HEK293 (cell line): ENCODE data around the gene ERRFI1.

Experiments used
- CTCF ChIA-PET: fragments of 350-600 bp; formaldehyde crosslinking; extraction: SDS; loops from one replicate; lab custom pipeline; 2021; ENCODE audit warnings: antibody characterized with exemption; lab: Yijun Ruan, JAX
- POLR2A ChIA-PET: fragments of 300-600 bp; formaldehyde crosslinking; extraction: SDS; loops from one replicate; lab custom pipeline; 2020; ENCODE audit warnings: antibody characterized with exemption, inconsistent platforms; lab: Yijun Ruan, JAX
- H3K27ac ChIP-seq: fragments of 200-500 bp; sonication (Bioruptor generic); 2 replicates; pipeline ENCODE4 v1.5.1; 2014; ENCODE audit warnings: low read depth, low read length, control low read depth, inconsistent platforms; ENCODE audit errors: extremely low read depth
- H3K36me3 ChIP-seq, 2 experiments: fragments of 200-500 bp in 1 of 2; sonication (Bioruptor generic) in 1 of 2; 1 replicate in 1 of 2; 2 replicates in 1 of 2; pipeline ENCODE4 v1.5.1; 2014 to 2017; ENCODE audit warnings: inconsistent platforms in 2 of 2, low read length in 2 of 2; ENCODE audit not compliant: control insufficient read depth in 2 of 2, insufficient read depth in 1 of 2
- H3K4me1 ChIP-seq: fragments of 200-500 bp; sonication (Bioruptor generic); 2 replicates; pipeline ENCODE4 v1.5.1; 2014; ENCODE audit warnings: mild to moderate bottlenecking, low read length, inconsistent platforms; ENCODE audit not compliant: control insufficient read depth, insufficient read depth
- H3K4me3 ChIP-seq: 2 replicates; pipeline ENCODE4 v1.5.1; 2011; ENCODE audit warnings: low read depth, mild to moderate bottlenecking, control low read depth, low read length, moderate library complexity
- H3K9me3 ChIP-seq: fragments of 200-500 bp; sonication (Bioruptor generic); 2 replicates; pipeline ENCODE4 v1.5.1; 2014; ENCODE audit warnings: low read depth, low read length, inconsistent platforms; ENCODE audit not compliant: control insufficient read depth, insufficient read depth
- GLI2 ChIP-seq: fragments of 450-650 bp; formaldehyde crosslinking; IDR thresholded peaks from 2 replicates; pipeline ENCODE4; 2017; ENCODE audit warnings: missing biosample characterization, missing genetic modification characterization, low read depth, borderline replicate concordance
- GLIS2 ChIP-seq: fragments of 450-650 bp; formaldehyde crosslinking; IDR thresholded peaks from 2 replicates; pipeline ENCODE4 v1.5.1; 2016; ENCODE audit warnings: missing biosample characterization, missing genetic modification characterization
- INSM2 ChIP-seq: fragments of 450-650 bp; formaldehyde crosslinking; IDR thresholded peaks from 2 replicates; pipeline ENCODE4 v1.5.1; 2016; ENCODE audit warnings: missing biosample characterization, missing genetic modification characterization
- KLF8 ChIP-seq: fragments of 450-650 bp; formaldehyde crosslinking; IDR thresholded peaks from 2 replicates; pipeline ENCODE4 v1.5.1; 2016; ENCODE audit warnings: missing biosample characterization, missing genetic modification characterization
- MEIS1 ChIP-seq: sonication (generic); formaldehyde crosslinking; IDR thresholded peaks from 2 replicates; pipeline ENCODE4 v1.8.1; 2022; ENCODE audit warnings: missing genetic modification reagents, mild to moderate bottlenecking, borderline replicate concordance
- MYNN ChIP-seq: fragments of 450-650 bp; formaldehyde crosslinking; IDR thresholded peaks from 2 replicates; pipeline ENCODE4 v1.5.1; 2016; ENCODE audit warnings: missing biosample characterization, missing genetic modification characterization, borderline replicate concordance
- PRDM1 ChIP-seq: fragments of 450-650 bp; formaldehyde crosslinking; IDR thresholded peaks from 2 replicates; pipeline ENCODE4; 2016; ENCODE audit warnings: missing biosample characterization, missing genetic modification characterization
- YY2 ChIP-seq: fragments of 450-650 bp; formaldehyde crosslinking; IDR thresholded peaks from 2 replicates; pipeline ENCODE4 v1.5.1; 2016; ENCODE audit warnings: missing biosample characterization, missing genetic modification characterization
- ZBTB6 ChIP-seq: fragments of 450-650 bp; formaldehyde crosslinking; IDR thresholded peaks from 2 replicates; pipeline ENCODE4 v1.5.1; 2017; ENCODE audit warnings: missing biosample characterization, missing genetic modification characterization
- ZNF114 ChIP-seq: fragments of 450-650 bp; formaldehyde crosslinking; IDR thresholded peaks from 2 replicates; pipeline ENCODE4 v1.5.0; 2017; ENCODE audit warnings: missing biosample characterization, missing genetic modification characterization
- ZNF140 ChIP-seq: fragments of 450-650 bp; formaldehyde crosslinking; IDR thresholded peaks from 2 replicates; pipeline ENCODE4 v1.5.1; 2016; ENCODE audit warnings: missing biosample characterization, missing genetic modification characterization
- ZNF146 ChIP-seq: fragments of 450-650 bp; formaldehyde crosslinking; IDR thresholded peaks from 2 replicates; pipeline ENCODE4 v1.5.1; 2016; ENCODE audit warnings: missing biosample characterization, missing genetic modification characterization
- ZNF155 ChIP-seq: fragments of 450-650 bp; formaldehyde crosslinking; IDR thresholded peaks from 2 replicates; pipeline ENCODE4 v1.5.1; 2016; ENCODE audit warnings: missing biosample characterization, missing genetic modification characterization
- ZNF169 ChIP-seq: fragments of 450-650 bp; formaldehyde crosslinking; IDR thresholded peaks from 2 replicates; pipeline ENCODE4 v1.5.1; 2016; ENCODE audit warnings: missing biosample characterization, missing genetic modification characterization
- ZNF223 ChIP-seq: fragments of 450-650 bp; formaldehyde crosslinking; IDR thresholded peaks from 2 replicates; pipeline ENCODE4 v1.5.1; 2016; ENCODE audit warnings: missing biosample characterization, missing genetic modification characterization
- ZNF24 ChIP-seq: fragments of 450-650 bp; formaldehyde crosslinking; IDR thresholded peaks from 2 replicates; pipeline ENCODE4 v1.5.1; 2016; ENCODE audit warnings: missing biosample characterization, missing genetic modification characterization
- ZNF335 ChIP-seq: fragments of 450-650 bp; formaldehyde crosslinking; conservative IDR thresholded peaks from 2 replicates; pipeline ENCODE4 v1.5.1; 2016; ENCODE audit warnings: missing biosample characterization, missing genetic modification characterization
- ZNF37A ChIP-seq: fragments of 450-650 bp; IDR thresholded peaks from 2 replicates; pipeline ENCODE4 v1.5.1; 2018; ENCODE audit warnings: missing biosample characterization, missing genetic modification characterization
- ZNF433 ChIP-seq: fragments of 450-650 bp; formaldehyde crosslinking; IDR thresholded peaks from 2 replicates; pipeline ENCODE4 v1.5.1; 2016; ENCODE audit warnings: missing biosample characterization, missing genetic modification characterization, low read depth
- ZNF48 ChIP-seq: fragments of 450-650 bp; formaldehyde crosslinking; IDR thresholded peaks from 2 replicates; pipeline ENCODE4 v1.5.1; 2016; ENCODE audit warnings: missing biosample characterization, missing genetic modification characterization
- ZNF514 ChIP-seq: fragments of 450-650 bp; formaldehyde crosslinking; IDR thresholded peaks from 2 replicates; pipeline ENCODE4 v1.5.1; 2016; ENCODE audit warnings: missing biosample characterization, missing genetic modification characterization
- ZNF521 ChIP-seq: fragments of 450-650 bp; formaldehyde crosslinking; IDR thresholded peaks from 2 replicates; pipeline ENCODE4 v1.5.1; 2017; ENCODE audit warnings: missing biosample characterization, mild to moderate bottlenecking, missing genetic modification characterization
- ZNF548 ChIP-seq: fragments of 450-650 bp; formaldehyde crosslinking; IDR thresholded peaks from 2 replicates; pipeline ENCODE4 v1.5.1; 2016; ENCODE audit warnings: missing biosample characterization, missing genetic modification characterization
- ZNF654 ChIP-seq: fragments of 450-650 bp; formaldehyde crosslinking; IDR thresholded peaks from 2 replicates; pipeline ENCODE4 v1.5.1; 2016; ENCODE audit warnings: low read depth, missing biosample characterization, missing genetic modification characterization
- ZNF677 ChIP-seq: fragments of 450-650 bp; IDR thresholded peaks from 2 replicates; pipeline ENCODE4 v1.5.0; 2018; ENCODE audit warnings: missing biosample characterization, mild to moderate bottlenecking, missing genetic modification characterization, moderate library complexity
- ZNF692 ChIP-seq: fragments of 450-650 bp; formaldehyde crosslinking; IDR thresholded peaks from 2 replicates; pipeline ENCODE4 v1.5.1; 2016; ENCODE audit warnings: missing biosample characterization, missing genetic modification characterization
- ZNF704 ChIP-seq: fragments of 450-650 bp; formaldehyde crosslinking; IDR thresholded peaks from 2 replicates; pipeline ENCODE4 v1.5.1; 2016; ENCODE audit warnings: missing biosample characterization, missing genetic modification characterization
- ZNF747 ChIP-seq: fragments of 450-650 bp; formaldehyde crosslinking; IDR thresholded peaks from 2 replicates; pipeline ENCODE4 v1.5.1; 2016; ENCODE audit warnings: missing biosample characterization, missing genetic modification characterization
- ZNF776 ChIP-seq: fragments of 450-650 bp; formaldehyde crosslinking; IDR thresholded peaks from 2 replicates; pipeline ENCODE4 v1.5.0; 2017; ENCODE audit warnings: missing biosample characterization, missing genetic modification characterization, borderline replicate concordance
- ZNF830 ChIP-seq: fragments of 450-650 bp; IDR thresholded peaks from 2 replicates; pipeline ENCODE4 v1.5.0; 2018; ENCODE audit warnings: missing biosample characterization, missing genetic modification characterization, low read depth, mild to moderate bottlenecking, moderate library complexity
- ZSCAN23 ChIP-seq: fragments of 450-650 bp; formaldehyde crosslinking; IDR thresholded peaks from 2 replicates; pipeline ENCODE4 v1.5.1; 2016; ENCODE audit warnings: missing biosample characterization, missing genetic modification characterization
- ZSCAN5A ChIP-seq: fragments of 450-650 bp; formaldehyde crosslinking; IDR thresholded peaks from 2 replicates; pipeline ENCODE4 v1.5.1; 2016; ENCODE audit warnings: missing biosample characterization, missing genetic modification characterization

ERRFI1 gene

GRCh38 chr1:8011016-8011415 is 15.1 kb downstream of the ERRFI1 start:
- Histone ChIP-seq H3K36me3 (peaks cover 0 to 51% of the 10 kb centered on the region in 2 experiments; a peak in 2 of 3 replicates), H3K27ac (no peak overlapping the region), H3K4me1 (peaks cover 16% of the 10 kb centered on the region), H3K9me3 (no peaks in the 10 kb centered on the region), H3K4me3 (no peak overlapping the region)
- TF ChIP-seq GLIS2 (tag by site-specific recombination): no peak
- TF ChIP-seq ZNF169 (tag by site-specific recombination): no peak
- no peak for TF ChIP-seq MEIS1 (CRISPR knock-in tag)
- no peak for TF ChIP-seq ZNF677 (tag by site-specific recombination)
- TF ChIP-seq ZNF114 (tag by site-specific recombination): no peak
- no peak for TF ChIP-seq ZNF830
- TF ChIP-seq ZNF223: no peak
- no peak for TF ChIP-seq ZNF24 (tag by site-specific recombination)
- no peak for TF ChIP-seq ZNF48 (tag by site-specific recombination)
- no peak for TF ChIP-seq ZNF155
- TF ChIP-seq ZNF140 (tag by site-specific recombination): no peak
- no peak for TF ChIP-seq ZNF548 (tag by site-specific recombination)
- no peak for TF ChIP-seq ZSCAN23
- ChIA-PET CTCF (interaction anchor here (0.7 to 10.6 kb wide), 4 partner anchors 20 to 303 kb away, joined by 4 to 169 read pairs (median 10); no protein-coding TSS in a partner anchor), POLR2A (no interaction called here)

- Histone ChIP-seq H3K4me3 (no peak overlapping the region), H3K9me3 (no peaks in the 10 kb centered on the region), H3K27ac (no peak overlapping the region), H3K36me3 (peaks cover 0 to 51% of the 10 kb centered on the region in 2 experiments; a peak in 2 of 3 replicates), H3K4me1 (peaks cover 10% of the 10 kb centered on the region)
- POLR2A ChIA-PET: no interaction called here
- CTCF ChIA-PET: interaction anchor here (0.6 to 10.6 kb wide), 5 partner anchors 21 to 327 kb away, joined by 3 to 169 read pairs (median 5); no protein-coding TSS in a partner anchor
- TF ChIP-seq MYNN (no peak), ZBTB6 (tag by site-specific recombination) (no peak), ZNF692 (tag by site-specific recombination) (no peak), ZNF433 (no peak), PRDM1 (tag by site-specific recombination) (no peak), ZSCAN5A (tag by site-specific recombination) (no peak), ZNF704 (tag by site-specific recombination) (no peak), ZNF514 (tag by site-specific recombination) (no peak), ZNF37A (tag by site-specific recombination) (no peak), ZNF654 (tag by site-specific recombination) (no peak), INSM2 (tag by site-specific recombination) (no peak), YY2 (tag by site-specific recombination) (no peak), ZNF776 (tag by site-specific recombination) (no peak), ZNF146 (tag by site-specific recombination) (no peak), GLI2 (tag by site-specific recombination) (no peak), ZNF335 (tag by site-specific recombination) (no peak), KLF8 (tag by site-specific recombination) (no peak), ZNF747 (tag by site-specific recombination) (no peak), ZNF521 (tag by site-specific recombination) (no peak)
Observed at GRCh38 chr1:8010080-8010664, 15.9 kb downstream of the ERRFI1 start.
